OCI-LY1 (cell line): ENCODE results near the gene MACROD2.

Experiments
- H2AFZ ChIP-seq: fragments of 200-600 bp; sonication (generic), shearing (Covaris generic); 2 replicates; pipeline ENCODE4 v1.6.0; 2014; ENCODE audit warnings: antibody characterized with exemption, mild to moderate bottlenecking, low read length
- H3F3A ChIP-seq: fragments of 200-600 bp; sonication (generic), shearing (Covaris generic); 2 replicates; pipeline ENCODE4 v1.6.0; 2014; ENCODE audit warnings: mild to moderate bottlenecking, antibody characterized with exemption, low read length, moderate library complexity; ENCODE audit not compliant: insufficient read depth
- H3K27ac ChIP-seq: fragments of 200-600 bp; sonication (generic); 2 replicates; pipeline ENCODE4 v1.5.1; 2014; ENCODE audit warnings: low read length, mixed run types, mild to moderate bottlenecking, low read depth; ENCODE audit not compliant: poor library complexity, severe bottlenecking
- H3K27me3 ChIP-seq: fragments of 200-600 bp; sonication (generic); 2 replicates; pipeline ENCODE4 v1.6.0; 2014; ENCODE audit warnings: antibody characterized with exemption, mild to moderate bottlenecking, low read length, moderate library complexity; ENCODE audit not compliant: insufficient read depth
- H3K36me3 ChIP-seq: fragments of 200-600 bp; sonication (generic); 2 replicates; pipeline ENCODE4 v1.6.1; 2014; ENCODE audit warnings: mild to moderate bottlenecking, antibody characterized with exemption, low read length, moderate library complexity, mixed read lengths; ENCODE audit not compliant: insufficient read depth
- H3K4me1 ChIP-seq: fragments of 200-600 bp; sonication (generic); 2 replicates; pipeline ENCODE4 v1.5.1; 2014; ENCODE audit warnings: mild to moderate bottlenecking, low read length, moderate library complexity; ENCODE audit not compliant: insufficient read depth, severe bottlenecking
- H3K4me2 ChIP-seq: fragments of 200-600 bp; sonication (generic), shearing (Covaris generic); 2 replicates; pipeline ENCODE4 v1.6.1; 2014; ENCODE audit warnings: low read length
- H3K4me3 ChIP-seq: fragments of 200-600 bp; sonication (generic); 2 replicates; pipeline ENCODE4 v1.5.1; 2014; ENCODE audit warnings: low read length, low read depth, mild to moderate bottlenecking, mixed read lengths; ENCODE audit not compliant: poor library complexity, severe bottlenecking
- H3K79me2 ChIP-seq: fragments of 200-600 bp; shearing (Covaris generic); 2 replicates; pipeline ENCODE4 v1.6.1; 2016; ENCODE audit warnings: mixed run types, low read length, mixed read lengths; ENCODE audit not compliant: insufficient read depth
- H3K9ac ChIP-seq: fragments of 200-600 bp; sonication (generic), shearing (Covaris generic); 2 replicates; pipeline ENCODE4 v1.6.1; 2014; ENCODE audit warnings: mild to moderate bottlenecking, low read length, mixed read lengths
- H3K9me2 ChIP-seq: fragments of 200-600 bp; sonication (generic), shearing (Covaris generic); 2 replicates; pipeline ENCODE4 v1.6.1; 2014; ENCODE audit warnings: low read depth, mild to moderate bottlenecking, low read length, mixed read lengths
- H3K9me3 ChIP-seq: fragments of 200-600 bp; shearing (Covaris generic); 2 replicates; pipeline ENCODE4 v1.6.1; 2014; ENCODE audit warnings: low read length, mixed read lengths
- H4K20me1 ChIP-seq: fragments of 200-600 bp; sonication (generic), shearing (Covaris generic); 2 replicates; pipeline ENCODE4 v1.6.0; 2016; ENCODE audit warnings: mild to moderate bottlenecking, low read length; ENCODE audit not compliant: insufficient read depth
- EZH2 ChIP-seq: fragments of 200-600 bp; sonication (generic), shearing (Covaris generic); IDR thresholded peaks from 2 replicates; pipeline ENCODE4 v1.8.0; 2017; ENCODE audit warnings: borderline replicate concordance, mixed run types, mild to moderate bottlenecking, antibody characterized with exemption, low read length, moderate library complexity, mixed read lengths
- TF ChIP-seq, protein P1 (sequence below): fragments of 200-600 bp; sonication (generic), shearing (Covaris generic); IDR thresholded peaks from 2 replicates; pipeline ENCODE4 v1.5.1; 2017; ENCODE audit warnings: mild to moderate bottlenecking, antibody characterized with exemption, low read length, moderate library complexity, mixed read lengths

MACROD2 gene

DNA sequence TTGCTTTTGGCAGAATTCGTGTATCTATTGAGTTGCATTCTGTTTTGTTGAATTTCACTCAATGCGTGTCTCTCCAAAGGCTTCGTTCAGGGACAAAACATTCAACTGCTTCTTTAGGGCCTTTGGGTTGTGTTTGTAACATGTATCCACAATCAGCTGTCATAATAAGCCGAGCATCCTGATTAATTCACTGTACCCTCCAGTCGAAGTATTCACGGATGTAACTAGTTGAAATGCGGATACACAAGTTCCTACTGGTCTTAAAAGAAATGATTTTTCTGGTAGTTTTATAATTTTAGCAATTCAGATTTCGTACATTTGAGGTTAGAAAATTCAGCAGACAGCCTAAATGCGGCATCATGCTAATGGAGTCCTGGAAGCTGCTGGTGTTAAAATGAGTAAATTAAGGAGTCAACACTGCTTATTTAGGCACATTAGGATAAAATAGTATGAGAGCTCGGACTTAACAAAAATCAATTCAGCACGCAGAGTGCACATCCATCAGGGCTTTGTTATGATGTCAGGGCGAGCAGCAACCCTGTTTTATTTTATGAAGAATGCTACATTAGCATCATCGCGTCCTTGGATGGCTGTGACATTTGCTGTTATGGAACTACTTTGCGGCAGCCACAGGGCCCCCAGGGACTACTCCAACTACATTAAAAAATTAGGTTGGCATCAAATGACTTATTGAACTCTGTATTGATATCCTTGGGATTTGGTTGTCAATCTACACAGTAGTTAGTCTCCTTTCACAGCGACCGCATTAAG, 831.4 kb downstream of the MACROD2 start:
- TF ChIP-seq EZH2 = no peak
- TF ChIP-seq, protein P1, sequence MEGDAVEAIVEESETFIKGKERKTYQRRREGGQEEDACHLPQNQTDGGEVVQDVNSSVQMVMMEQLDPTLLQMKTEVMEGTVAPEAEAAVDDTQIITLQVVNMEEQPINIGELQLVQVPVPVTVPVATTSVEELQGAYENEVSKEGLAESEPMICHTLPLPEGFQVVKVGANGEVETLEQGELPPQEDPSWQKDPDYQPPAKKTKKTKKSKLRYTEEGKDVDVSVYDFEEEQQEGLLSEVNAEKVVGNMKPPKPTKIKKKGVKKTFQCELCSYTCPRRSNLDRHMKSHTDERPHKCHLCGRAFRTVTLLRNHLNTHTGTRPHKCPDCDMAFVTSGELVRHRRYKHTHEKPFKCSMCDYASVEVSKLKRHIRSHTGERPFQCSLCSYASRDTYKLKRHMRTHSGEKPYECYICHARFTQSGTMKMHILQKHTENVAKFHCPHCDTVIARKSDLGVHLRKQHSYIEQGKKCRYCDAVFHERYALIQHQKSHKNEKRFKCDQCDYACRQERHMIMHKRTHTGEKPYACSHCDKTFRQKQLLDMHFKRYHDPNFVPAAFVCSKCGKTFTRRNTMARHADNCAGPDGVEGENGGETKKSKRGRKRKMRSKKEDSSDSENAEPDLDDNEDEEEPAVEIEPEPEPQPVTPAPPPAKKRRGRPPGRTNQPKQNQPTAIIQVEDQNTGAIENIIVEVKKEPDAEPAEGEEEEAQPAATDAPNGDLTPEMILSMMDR = no peak
- H4K20me1 ChIP-seq = no peaks in the 10 kb centered on the region
- H2AFZ ChIP-seq = no peak overlapping the region
- H3F3A ChIP-seq = no peaks in the 10 kb centered on the region
- no peaks in the 10 kb centered on the region for H3K9me2 ChIP-seq
- H3K4me1 ChIP-seq = no peaks in the 10 kb centered on the region
- H3K4me2 ChIP-seq = no peak overlapping the region
- no peaks in the 10 kb centered on the region for H3K79me2 ChIP-seq
- H3K4me3 ChIP-seq = no peak overlapping the region
- H3K27me3 ChIP-seq = no peaks in the 10 kb centered on the region
- H3K9ac ChIP-seq = no peak overlapping the region
- H3K36me3 ChIP-seq = no peaks in the 10 kb centered on the region
- no peak overlapping the region for H3K27ac ChIP-seq
- no peaks in the 10 kb centered on the region for H3K9me3 ChIP-seq

DNA sequence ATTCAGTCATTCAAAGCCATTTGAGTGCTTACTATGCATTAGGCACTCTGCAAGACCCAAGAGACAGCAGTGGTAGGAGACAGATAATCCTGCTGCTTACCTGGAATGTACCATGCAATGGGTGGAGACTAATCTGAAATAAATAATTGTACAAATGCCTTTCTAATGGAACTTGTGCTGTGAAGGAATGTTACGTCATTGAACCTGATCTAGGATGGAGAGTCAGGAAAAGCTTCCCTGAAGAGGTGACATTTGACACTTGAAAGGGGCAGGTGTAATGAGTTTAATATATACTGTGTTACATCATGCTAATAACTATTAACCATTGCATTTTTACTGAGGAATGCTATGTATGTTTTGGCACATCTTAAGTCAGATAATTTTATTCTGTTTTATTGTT, 833.1 kb downstream of the MACROD2 start:
- no peak for TF ChIP-seq EZH2
- TF ChIP-seq, protein P1 = no peak
- Histone ChIP-seq H3K9ac (no peak overlapping the region), H3K4me2 (no peak overlapping the region), H3K79me2 (no peaks in the 10 kb centered on the region), H3K27me3 (no peaks in the 10 kb centered on the region), H3K9me2 (no peaks in the 10 kb centered on the region), H3K27ac (no peak overlapping the region), H3K9me3 (no peaks in the 10 kb centered on the region), H3K4me1 (no peaks in the 10 kb centered on the region), H3K4me3 (no peak overlapping the region), H3K36me3 (no peaks in the 10 kb centered on the region), H4K20me1 (no peaks in the 10 kb centered on the region), H3F3A (no peaks in the 10 kb centered on the region), H2AFZ (no peak overlapping the region)

DNA sequence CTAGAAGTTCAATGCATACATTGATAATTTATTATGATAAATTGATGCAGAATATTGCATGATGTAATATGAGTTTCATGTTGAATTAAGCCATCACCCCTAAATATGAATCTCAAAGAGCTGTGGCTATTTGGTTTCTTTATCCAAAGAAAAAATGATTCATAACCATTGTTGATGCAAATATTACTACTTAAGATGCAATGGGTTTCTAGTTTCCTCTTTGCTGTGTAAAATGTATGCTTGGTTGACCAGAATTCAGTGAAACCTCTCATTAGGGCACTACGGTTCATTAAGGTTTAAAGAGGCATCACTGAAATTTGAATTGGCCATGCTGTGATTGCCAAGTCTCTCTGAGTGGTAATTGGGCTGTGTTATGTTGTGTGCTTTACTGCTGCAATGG, 834.6 kb downstream of the MACROD2 start:
- Histone ChIP-seq H3F3A (no peaks in the 10 kb centered on the region), H3K4me3 (no peak overlapping the region), H3K4me1 (no peaks in the 10 kb centered on the region), H3K9me3 (no peaks in the 10 kb centered on the region), H3K27ac (no peak overlapping the region), H3K9me2 (no peaks in the 10 kb centered on the region), H3K79me2 (no peaks in the 10 kb centered on the region), H3K27me3 (no peaks in the 10 kb centered on the region), H2AFZ (no peak overlapping the region), H3K9ac (no peak overlapping the region), H3K4me2 (no peak overlapping the region), H4K20me1 (no peaks in the 10 kb centered on the region), H3K36me3 (no peaks in the 10 kb centered on the region)
- no peak for TF ChIP-seq EZH2
- TF ChIP-seq, protein P1 = no peak
